Stimulated activated naive CD4-positive, alpha-beta T cell (primary cell): ENCODE results near the gene DMD.

ENCODE experiments used
- DNase-seq, 6 experiments: peaks; one replicate each; lab custom pipeline; 2025; lab: John Stamatoyannopoulos, UW

Gene DMD

GRCh38 chrX:31114858-31115257 is 2096.5 kb downstream of the DMD start:
- DNase-seq = no peak

- no peak for DNase-seq
Observed at GRCh38 chrX:31112226-31112999, 2098.9 kb downstream of the DMD start.

- DNase-seq = no peak
Observed at GRCh38 chrX:31110657-31111056, 2100.7 kb downstream of the DMD start.

GRCh38 chrX:31099536-31100090 is 2111.7 kb downstream of the DMD start:
- no peak for DNase-seq

- DNase-seq = no peak
Observed at GRCh38 chrX:31098079-31098478, 2113.3 kb downstream of the DMD start.

- DNase-seq = no peak
Observed at GRCh38 chrX:31093639-31093975, 2117.7 kb downstream of the DMD start.

- no peak for DNase-seq
Observed at GRCh38 chrX:31092970-31093638, 2118.2 kb downstream of the DMD start.

GRCh38 chrX:31092476-31092875 is 2118.9 kb downstream of the DMD start:
- DNase-seq = no peak

GRCh38 chrX:31091819-31092218 is 2119.5 kb downstream of the DMD start:
- no peak for DNase-seq

- DNase-seq = no peak
Observed at GRCh38 chrX:31074522-31074921, 2136.8 kb downstream of the DMD start.

GRCh38 chrX:31071725-31072124 is 2139.6 kb downstream of the DMD start, which contains the start of gene FTHL17:
FTHL17 (minus strand) TSS chrX:31072041; CDS start chrX:31071953, 88 bp downstream.
- DNase-seq = no peak

- no peak for DNase-seq
Observed at GRCh38 chrX:31071262-31071661, 2140.1 kb downstream of the DMD start.

- no peak for DNase-seq
Observed at GRCh38 chrX:31070057-31070468, 2141.3 kb downstream of the DMD start.
